ENCODE data around the gene ELF2.
"Not testable (repeated sequence)": the region's sequence is repeated elsewhere in the genome, so short reads cannot be mapped to it uniquely, and the experiment has no call there.

The ELF2 gene

GRCh38 chr4:139115226-139115625 is 61.8 kb downstream of the ELF2 start:
- TF ChIP-seq CREB5 (CRISPR knock-in tag; IDR thresholded peaks at IDR 0.05; ENCODE audit: low read depth) (no peak), TSHZ2 (CRISPR knock-in tag; IDR thresholded peaks at IDR 0.05) (no peak), TOX (CRISPR knock-in tag; IDR thresholded peaks at IDR 0.05; ENCODE audit: borderline replicate concordance) (no peak), ARNTL (CRISPR knock-in tag; IDR thresholded peaks at IDR 0.05; ENCODE audit: borderline replicate concordance, low read depth) (no peak), CSDC2 (CRISPR knock-in tag; IDR thresholded peaks at IDR 0.05) (no peak)
- ATAC-seq, result no peak

GRCh38 chr4:139114795-139115194 is 62.2 kb downstream of the ELF2 start:
- not testable (repeated sequence) for ATAC-seq

- TF ChIP-seq TOX (CRISPR knock-in tag; IDR thresholded peaks at IDR 0.05; ENCODE audit: borderline replicate concordance), result no peak
- no peak for TF ChIP-seq ARNTL (CRISPR knock-in tag; IDR thresholded peaks at IDR 0.05; ENCODE audit: borderline replicate concordance, low read depth)
- ATAC-seq, result no peak
Observed at GRCh38 chr4:139112650-139113049, 64.4 kb downstream of the ELF2 start.

- no peak for ATAC-seq
- TF ChIP-seq ARNTL (CRISPR knock-in tag; IDR thresholded peaks at IDR 0.05; ENCODE audit: borderline replicate concordance, low read depth) (no peak), ISL1 (CRISPR knock-in tag; IDR thresholded peaks at IDR 0.05) (no peak), ZNF8 (CRISPR knock-in tag; IDR thresholded peaks at IDR 0.05) (no peak), PATZ1 (CRISPR knock-in tag; IDR thresholded peaks at IDR 0.05; ENCODE audit: borderline replicate concordance) (no peak), GLIS3 (CRISPR knock-in tag; IDR thresholded peaks at IDR 0.05) (no peak)
Observed at GRCh38 chr4:139108567-139109128, 68.4 kb downstream of the ELF2 start.

- ATAC-seq, result peak; percentile 87
Observed at GRCh38 chr4:139099366-139099982, 77.5 kb downstream of the ELF2 start.

More at GRCh38 chr4:139099366-139099982, 77.5 kb downstream of the ELF2 start:
- TF ChIP-seq ISL1 (CRISPR knock-in tag; IDR thresholded peaks at IDR 0.05) (no peak), ZFP30 (CRISPR knock-in tag; IDR thresholded peaks at IDR 0.05) (no peak), TSHZ2 (CRISPR knock-in tag; IDR thresholded peaks at IDR 0.05) (no peak), CSRNP3 (CRISPR knock-in tag; IDR thresholded peaks at IDR 0.05) (no peak)
